GM19238 (cell line): ENCODE results near the gene SLC7A8.
"Not testable (repeated sequence)": the region's sequence is repeated elsewhere in the genome, so short reads cannot be mapped to it uniquely, and the experiment has no call there.

ENCODE experiments used
- DNase-seq: peaks from one replicate; pipeline ENCODE4 v3.0.0; 2011; ENCODE audit warnings: low spot score; ENCODE audit not compliant: insufficient read length

Gene SLC7A8

DNA sequence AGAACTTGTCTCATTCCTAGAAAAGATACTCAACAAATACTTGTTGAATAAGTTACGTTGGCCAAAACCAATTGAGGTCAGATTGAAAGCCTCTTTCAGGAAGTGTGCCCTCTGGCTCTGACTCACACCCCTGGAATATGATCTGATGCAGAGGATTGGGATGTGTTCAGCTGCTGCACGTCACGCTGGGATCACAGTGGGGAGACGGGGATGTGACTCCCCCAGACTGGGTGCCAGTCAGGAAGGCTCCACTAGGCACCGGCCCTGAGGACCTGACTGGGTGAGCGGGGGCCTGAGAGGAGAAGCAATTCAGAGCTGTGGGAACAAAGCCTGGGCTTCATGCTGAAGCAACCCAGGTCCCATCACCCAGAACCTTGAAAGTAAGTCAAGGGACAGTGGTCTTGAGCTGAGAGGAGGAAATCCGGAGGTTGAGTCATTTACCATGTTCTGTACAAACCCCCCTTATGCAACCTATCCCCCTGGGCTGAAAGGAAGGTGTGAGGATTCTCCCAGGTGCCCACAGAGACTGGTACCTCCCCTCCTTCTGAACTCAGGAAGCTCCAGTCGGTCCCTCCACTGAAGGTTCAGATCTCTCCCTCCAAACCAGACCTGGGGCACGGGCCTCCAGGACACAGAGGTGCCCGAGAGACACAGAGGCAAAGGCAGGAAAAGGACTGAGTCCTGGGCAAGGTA lies 68.3 kb downstream of the SLC7A8 start:
- DNase-seq: no peak

DNA sequence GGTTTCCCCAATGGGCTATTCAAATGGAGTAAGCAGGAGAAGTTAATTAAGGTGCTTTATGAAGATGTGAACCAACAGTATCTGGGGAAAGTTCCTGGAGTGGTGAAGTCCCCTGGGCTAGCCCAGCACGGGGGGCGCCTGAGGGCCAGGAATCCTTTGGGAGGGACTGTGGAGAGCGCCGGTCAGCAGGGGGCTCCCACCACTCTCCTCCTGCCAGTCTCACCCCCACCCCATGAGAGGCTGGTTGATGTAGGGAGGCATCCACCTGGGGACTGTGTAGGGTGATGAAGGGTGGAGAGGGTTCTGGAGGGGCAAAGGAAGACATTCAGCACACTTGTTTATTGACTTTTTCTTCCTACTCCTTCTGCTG lies 68.8 kb downstream of the SLC7A8 start:
- no peak for DNase-seq

DNA sequence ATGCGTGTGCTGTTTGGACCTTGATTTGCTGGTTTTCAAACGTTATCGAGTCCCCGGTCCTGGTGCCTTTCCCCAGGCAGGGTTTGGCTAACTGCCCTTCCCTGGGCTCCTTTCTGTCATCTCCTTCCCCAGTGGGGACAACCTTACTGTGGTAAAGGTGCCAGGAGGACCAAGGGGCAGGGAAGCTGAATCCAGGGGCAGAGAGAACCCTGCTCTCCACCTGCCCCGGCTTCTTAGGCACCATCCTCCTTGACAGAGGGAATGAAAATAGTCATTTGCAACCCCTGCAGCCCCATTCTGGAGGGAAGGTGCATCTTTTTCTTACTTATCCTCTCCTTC lies 69.4 kb downstream of the SLC7A8 start:
- no peak for DNase-seq

DNA sequence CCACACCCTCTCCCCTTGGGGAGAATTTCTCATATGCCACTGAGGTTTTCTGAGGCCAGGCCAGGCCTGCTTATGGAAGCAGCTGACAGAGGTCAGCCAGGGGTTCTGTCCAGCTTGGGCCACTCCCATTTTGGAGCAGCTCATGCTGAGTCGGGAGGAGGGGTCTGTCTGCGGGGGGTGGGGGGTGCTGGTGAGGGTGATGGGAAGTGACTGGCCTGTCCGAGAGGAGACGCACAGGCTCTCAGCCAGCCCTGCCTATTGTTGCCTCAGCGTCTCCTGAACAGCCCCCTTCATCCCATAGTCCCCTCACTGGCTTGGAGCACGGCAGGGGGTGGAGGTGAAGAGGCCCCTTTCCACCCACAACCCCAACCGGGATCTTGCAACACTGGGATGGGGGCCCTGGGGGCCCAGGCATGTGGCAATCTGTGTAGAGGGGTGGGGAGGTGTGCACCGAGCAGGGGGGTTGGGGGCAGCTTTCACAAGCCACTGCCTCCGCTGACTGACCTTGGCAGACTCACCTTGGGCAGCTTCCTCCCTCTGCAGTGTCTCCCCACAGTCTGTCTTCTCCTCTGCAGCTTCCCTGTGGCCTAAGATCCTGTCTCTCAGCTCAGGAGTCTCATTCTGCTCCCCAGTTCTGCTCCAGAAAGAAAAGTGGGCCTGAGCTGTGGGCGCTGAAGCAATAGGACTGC lies 69.9 kb downstream of the SLC7A8 start:
- no peak for DNase-seq

DNA sequence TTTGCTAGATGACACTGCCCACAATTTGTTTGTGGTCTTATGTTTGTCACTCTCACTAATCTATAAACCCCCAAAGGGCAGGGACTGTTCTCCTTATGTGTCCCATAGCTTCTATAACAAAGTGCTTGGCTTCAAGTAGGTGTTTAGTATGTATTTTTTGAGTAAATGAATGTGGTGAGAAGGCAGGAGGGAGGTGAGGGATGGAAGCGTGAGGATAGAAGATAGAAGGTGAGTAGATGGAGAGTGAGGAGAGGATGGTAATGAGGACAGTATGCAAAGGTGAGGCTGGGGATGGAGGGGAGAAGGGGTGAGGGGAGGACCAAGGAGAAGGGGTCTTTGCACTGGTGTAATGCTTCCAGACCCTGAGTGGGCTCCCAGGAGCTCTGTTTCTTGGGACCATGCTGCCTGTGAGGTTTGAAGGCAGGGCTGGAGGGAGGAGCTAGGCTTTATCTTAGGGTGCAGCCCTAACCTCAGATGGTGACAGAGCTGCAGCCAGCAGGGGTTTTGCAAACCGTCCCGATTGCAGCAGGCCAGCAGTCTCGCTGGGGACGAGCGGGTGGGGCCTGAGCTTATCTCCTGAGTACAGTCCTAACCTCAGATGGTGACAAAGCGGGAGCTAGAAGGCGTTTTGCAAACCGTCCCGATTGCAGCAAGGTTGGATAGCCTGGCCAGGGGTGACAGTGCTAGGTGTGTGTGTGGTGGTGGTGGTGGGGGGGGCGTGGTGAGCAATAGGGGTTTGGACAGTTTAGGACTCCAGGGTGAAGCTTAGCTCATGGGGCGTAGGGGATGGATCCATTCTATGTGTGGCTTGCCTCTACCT lies 70.9 kb downstream of the SLC7A8 start:
- DNase-seq: no peak

DNA sequence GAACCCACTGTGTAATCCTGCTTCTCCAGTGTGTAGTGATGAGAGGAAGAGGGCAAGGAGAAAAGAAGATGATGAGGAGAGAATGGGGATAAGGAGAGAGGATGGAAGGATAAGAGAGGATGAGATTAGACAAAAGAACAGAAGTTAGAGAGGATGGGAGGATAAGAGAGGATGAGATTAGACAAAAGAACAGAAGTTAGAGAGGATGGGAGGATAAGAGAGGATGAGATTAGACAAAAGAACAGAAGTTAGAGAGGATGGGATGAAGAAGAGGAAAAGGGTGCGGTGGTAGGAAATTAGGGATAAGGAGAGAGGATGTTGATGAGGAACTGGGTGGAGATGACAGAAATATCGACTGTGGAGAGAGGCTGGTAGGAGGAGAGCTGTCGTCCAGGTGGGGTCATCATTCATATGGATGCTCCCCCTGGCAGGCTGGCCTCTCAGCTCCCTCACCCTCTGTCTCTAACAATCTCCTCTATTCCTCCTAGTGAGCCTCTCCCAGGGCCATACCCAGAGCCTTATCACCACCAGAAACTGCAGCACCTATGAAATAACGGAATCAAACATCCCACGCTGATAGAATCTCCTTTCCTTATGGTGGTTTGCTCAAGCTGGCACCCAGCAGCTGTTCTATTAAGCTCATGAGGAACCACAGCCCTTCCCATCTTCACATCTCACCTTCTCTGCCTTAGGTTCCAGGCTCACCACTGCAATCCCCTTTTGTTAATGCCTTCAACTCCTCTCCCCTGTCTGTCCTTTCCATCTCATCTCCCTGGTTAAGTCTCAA lies 72.7 kb downstream of the SLC7A8 start:
- DNase-seq: no peak

DNA sequence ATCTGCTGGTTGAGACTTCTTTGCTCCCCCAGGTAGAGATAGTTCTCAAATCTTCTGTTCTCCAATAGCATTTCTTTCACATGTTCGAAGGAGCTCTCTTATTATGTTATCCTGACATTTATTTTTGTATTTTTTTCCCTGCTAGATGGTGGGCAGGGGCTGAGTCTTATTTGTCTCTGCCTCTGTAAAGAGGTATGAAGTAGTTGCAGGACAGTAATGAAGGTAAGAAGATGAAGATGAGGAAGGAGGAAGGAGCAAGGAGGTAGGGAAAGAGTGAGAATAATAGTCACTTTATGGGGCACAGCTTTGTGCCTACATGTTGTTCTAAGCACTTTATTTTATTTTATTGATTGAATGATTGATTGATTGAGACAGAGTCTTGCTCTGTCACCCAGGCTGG lies 73.7 kb downstream of the SLC7A8 start:
- no peak for DNase-seq

DNA sequence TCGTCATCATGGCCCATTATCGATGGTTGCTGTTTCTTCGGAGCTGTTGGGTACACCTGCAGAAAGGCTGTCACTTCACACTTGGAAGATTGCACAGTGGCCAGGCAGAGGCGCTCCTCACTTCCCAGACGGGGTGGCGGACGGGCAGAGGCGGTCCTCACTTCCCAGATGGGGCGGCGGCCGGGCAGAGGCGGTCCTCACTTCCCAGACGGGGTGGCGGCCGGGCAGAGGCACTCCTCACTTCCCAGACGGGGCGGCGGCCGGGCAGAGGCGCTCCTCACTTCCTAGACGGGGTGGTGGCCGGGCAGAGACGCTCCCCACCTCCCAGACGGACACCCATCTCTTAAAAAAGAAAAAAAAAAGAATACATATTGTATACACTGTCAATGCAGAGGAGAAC lies 75.3 kb downstream of the SLC7A8 start:
- not testable (repeated sequence) for DNase-seq

DNA sequence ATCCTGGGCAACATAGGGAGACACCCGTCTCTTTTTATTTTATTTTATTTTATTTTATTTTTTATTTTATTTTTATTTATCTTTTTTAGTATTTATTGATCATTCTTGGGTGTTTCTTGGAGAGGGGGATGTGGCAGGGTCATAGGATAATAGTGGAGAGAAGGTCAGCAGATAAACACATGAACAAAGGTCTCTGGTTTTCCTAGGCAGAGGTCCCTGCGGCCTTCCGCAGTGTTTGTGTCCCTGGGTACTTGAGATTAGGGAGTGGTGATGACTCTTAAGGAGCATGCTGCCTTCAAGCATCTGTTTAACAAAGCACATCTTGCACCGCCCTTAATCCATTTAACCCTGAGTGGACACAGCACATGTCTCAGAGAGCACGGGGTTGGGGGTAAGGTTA lies 75.8 kb downstream of the SLC7A8 start:
- DNase-seq: not testable (repeated sequence)

DNA sequence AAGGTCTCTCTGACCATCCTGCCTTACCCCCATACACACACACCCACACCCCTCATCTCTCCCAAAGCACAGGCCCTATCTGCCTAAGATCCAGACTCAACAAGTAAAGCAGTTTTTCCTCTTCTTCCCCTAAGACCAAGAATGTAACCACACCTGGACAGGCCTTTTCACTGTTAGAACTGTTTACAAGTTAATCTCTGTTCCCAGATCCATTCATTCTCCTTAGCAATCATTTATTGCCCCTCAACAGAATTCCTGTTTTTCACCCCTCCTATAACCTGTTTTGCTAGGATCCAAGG lies 76.8 kb downstream of the SLC7A8 start:
- no peak for DNase-seq

DNA sequence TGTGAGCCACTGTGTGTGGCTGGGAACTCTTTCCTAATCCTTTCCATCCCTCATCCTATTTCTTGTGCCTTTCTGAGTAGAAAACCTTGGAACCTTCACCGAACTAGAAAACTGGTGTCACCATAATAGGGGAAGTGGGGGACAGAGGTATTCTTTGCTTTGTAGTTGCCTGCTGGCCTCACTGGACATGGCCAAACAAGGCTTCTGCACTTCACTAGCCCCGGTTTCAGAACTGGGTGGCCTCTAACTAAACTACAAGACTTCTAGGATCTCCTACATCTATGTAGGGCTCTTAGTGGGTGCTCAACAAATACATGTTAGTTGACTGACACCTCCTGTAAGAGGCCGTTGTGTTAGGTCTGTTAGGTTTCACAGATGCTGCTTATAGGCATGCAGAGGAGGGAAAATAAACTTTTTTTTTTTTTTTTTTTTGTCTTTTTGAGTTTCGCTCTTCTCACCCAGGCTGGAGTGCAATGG lies 78.1 kb downstream of the SLC7A8 start:
- no peak for DNase-seq

DNA sequence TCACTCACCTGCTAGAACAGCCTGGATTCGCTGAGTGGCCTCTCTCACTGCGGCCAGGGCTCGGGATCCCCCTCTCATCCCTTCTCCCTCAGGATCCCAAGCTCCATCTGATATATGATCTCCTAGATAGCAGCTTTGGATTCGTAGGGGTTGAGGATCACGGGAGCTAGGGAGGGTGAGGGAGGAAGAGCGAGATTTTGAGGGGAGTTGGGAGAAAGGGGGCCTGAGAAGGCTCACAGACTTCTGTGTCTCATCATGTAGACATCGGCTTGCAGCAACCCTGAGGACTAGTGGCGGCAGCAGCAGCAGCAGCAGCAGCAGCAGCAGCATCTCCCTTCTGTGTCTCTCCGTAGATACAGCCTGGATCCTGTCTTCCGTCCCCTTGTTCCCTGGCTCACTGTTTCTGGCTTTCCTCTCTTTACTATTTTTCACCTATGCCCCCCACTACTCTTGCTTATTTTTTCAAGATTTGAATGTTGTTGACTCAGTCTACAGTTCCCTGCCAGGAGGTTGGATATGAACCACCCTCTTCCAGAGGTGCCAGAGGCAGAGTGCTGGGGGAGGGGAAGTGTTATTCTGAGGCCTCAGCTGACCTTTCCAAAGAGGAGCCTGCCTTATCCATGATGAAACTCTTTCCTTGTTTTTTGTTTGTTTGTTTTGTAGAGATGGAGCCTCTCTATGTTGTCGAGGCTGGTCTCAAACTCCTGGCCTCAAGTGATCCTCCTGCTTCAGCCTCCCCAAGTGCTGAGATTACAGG lies 78.7 kb downstream of the SLC7A8 start, which contains the start of gene CIROP:
Gene CIROP, minus strand, starts transcription at position 399 of the 757 bp plus-strand sequence. Its CDS starts 69 bp downstream, at position 330.
- no peak for DNase-seq

DNA sequence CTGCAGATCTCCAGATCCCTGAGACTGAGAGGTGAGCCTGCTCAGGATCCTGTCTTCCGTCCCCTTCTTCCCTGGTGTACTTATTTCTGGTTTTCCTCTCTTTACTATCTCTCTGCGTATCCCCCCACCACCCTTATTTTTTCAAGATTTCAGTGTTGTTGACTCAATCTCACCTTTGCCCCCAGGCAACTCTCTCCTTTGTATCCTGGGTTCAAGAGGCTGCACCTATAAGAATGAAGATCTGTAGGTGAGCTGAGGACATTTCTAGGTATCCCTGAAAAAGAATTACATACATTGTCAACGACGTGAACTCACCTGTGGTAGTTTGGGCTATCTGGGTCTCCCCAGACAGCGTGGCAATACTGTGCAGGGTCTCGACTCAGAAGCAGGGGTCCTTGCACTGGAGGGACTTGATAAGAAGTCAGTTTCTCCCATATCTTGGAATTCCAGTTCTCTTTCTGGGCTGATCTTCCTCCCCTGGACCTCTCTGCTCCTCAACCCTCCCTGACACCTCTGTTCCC lies 79.3 kb downstream of the SLC7A8 start:
- no peak for DNase-seq

DNA sequence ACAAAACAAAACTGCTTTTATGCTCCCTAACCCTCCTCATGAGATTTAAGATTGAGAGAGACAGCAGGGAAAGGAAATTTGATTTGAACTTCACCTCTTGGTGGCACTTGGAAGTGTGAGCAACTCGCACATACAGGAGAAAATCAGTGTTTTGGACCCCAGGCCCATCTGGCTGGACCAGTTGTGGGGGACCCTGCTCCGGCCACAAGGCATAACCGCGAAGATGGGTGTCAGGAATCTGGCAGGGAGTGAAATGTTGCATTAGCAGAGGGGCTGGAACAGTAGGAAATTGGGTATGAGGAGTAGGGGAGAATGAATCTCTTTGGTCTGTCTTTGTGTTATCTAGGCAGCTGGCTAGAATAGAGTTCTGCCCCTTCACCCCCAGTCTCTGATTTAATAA lies 79.9 kb downstream of the SLC7A8 start:
- no peak for DNase-seq

DNA sequence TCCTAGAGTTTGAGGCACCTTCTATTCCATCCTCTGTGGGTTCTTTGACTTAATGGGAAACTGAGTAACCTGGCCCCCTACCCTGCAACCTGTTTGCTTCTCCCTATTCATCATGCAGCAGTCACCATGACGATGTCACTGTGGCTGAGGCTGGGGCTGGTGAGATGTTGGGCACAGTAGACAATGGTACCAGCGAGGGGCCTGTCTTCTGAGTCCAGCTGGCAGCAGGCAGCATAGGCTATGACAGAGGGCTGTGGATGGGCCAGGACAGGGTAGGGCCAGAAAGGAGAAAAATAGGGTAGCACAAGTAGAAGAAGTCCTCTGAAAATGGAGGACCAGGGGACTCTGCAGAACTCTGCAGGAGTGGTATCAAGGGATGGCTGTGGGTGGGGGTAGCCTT lies 80.7 kb downstream of the SLC7A8 start:
- no peak for DNase-seq

DNA sequence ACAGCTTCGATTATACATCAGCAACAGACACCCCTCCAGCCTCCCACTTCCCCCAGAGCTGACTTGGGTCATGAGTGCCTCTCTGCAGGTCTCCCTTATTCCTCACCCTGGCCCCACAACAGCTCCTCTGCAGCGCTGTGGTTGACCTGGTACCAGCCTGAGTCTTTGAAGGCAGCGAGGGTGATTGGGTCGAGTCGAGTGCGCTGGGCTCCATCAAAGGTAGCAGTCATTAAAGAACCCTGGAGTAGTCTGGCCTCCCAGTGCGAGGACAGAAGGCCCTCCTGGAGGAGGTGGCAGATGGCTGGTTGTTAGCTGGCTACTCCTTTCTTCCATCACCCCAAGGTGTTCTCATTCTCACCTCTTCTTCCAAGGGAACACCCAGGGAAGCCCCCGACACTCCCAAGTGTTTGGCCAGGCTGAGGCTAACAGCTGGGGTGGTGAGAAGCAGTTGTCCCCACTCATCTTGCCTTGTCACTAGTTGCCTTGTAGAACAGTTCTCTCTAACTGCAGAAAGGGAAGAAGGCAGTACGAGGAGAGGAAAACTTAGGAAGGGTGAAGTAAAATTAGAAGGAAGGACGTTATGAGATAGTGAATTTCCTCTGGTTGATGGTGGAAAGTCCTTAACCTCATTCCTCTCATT lies 81.4 kb downstream of the SLC7A8 start:
- DNase-seq: no peak

DNA sequence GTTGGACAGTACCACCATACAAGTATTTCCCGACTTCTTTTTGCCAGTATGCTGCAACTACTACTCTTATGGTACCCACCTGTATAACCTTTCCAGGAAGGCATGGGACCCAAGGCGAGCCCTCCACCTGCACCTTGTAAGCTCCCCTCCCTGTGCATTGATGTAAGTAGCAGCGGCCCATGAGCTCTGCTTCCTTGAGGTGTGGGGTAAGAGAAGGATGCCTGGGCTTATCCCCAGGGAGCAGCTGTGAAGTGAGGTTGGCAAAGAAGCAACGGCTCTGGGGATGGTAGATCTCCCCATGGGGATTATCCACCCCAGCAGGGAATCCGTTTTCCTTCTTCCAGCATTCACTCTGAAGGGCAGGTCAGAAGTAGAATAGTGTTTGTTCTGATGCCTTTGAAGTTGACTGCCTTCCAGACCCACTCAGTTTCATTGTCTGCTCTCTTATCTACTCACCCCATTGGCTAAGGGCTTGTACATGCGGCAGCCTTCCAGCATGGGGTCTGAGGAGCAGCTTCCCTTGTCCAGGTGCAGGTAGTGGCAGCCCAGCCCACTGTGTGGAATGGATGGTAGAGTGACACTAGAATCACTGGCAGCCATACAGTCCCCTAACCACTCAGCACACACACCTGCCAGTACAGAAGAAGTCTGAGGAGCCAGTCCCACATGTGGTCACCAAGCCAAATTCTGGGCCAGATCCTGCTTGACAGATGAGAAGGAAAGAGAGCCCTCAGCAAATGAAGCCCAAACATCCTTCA lies 82.1 kb downstream of the SLC7A8 start:
- no peak for DNase-seq

DNA sequence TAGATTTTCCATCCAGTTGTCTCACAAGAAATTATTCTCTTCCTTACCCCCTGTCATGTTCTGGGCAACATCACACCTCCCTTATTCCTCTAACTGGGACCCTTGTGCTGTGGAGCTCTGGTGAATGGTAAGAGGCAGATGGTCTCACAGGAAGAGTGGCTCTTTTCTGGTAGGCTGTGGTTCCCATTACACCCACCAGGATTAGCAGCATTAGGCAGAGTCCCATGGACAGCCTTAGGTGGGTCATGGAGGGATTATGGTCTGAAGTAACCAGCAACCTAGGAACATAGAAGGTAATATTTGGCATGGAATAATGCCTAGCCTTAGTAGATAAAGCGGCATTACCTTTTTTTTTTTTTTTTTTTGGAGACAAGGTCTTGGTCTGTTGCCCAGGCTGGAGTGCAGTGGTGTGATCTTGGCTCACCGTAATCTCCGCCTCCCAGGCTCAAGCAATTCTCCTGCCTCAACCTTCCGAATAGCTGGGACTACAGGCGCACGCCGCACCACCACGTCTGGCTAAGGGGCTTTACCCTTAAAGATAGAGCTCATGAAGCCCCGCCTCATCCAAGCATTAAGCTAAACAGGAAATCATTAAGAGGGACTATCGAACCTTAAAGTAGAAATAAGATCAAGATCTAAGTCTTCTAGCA lies 84.1 kb downstream of the SLC7A8 start:
- DNase-seq: no peak

DNA sequence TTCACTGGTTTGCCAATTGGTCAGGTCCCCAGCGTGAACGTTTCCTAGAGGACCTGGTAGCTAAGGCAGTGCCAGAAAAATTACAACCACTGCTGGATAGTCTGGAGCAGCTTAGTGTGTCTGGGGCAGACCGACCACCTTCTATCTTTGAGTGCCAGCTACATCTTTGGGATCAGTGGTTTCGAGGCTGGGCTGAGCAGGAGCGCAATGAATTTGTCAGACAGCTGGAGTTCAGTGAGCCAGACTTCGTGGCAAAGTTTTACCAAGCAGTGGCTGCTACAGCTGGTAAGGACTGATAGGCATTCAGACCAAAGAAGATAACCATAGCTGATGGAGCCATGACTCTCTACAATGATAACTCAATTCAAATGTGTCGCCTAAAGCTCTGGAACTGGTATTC lies 85.7 kb downstream of the SLC7A8 start:
- DNase-seq: no peak
